ENCODE data around the gene CAPG.

Gene CAPG

DNA sequence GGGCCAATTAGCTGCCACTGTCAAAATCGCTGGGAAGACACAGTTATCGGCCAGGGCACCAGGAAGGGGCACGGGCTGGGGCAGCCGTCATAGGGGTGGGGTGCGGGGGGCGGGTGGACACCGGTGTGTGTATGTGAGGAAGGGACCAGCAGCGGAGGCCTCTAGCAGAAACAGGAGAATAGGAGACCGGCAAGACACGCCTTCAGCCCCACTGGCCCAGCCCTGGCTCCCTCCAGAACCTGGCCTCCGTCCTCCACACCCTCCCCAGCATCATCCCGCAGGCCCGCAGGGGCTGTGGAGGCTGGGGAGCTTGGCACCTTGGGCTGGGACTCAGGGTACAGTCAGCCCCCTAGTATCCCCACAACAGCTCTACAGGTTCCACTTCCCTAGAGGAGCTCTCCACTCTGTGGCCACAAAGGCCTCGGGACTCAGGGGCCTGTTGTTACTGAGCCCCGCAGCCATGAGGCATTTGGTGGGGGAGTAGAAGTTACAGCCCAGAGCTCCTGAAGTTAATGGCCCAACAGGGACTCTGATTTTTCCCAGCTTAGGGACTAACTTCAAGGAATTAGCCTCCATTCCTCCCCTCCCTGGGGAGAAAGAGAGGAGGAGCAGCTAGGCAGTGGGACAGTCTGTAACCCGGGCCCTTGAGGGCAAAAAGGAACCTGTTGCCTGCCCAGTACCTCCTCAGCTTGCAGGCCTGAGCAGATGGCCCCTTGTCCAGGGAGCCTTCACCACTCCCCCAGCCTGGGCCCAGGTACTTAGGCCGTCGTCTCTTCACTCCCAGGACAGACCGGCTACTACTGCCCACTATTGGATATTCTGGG lies 28.2 kb upstream of the CAPG start:
- DNase-seq (ENCODE audit: low read depth in 2 of 2) = no peak

DNA sequence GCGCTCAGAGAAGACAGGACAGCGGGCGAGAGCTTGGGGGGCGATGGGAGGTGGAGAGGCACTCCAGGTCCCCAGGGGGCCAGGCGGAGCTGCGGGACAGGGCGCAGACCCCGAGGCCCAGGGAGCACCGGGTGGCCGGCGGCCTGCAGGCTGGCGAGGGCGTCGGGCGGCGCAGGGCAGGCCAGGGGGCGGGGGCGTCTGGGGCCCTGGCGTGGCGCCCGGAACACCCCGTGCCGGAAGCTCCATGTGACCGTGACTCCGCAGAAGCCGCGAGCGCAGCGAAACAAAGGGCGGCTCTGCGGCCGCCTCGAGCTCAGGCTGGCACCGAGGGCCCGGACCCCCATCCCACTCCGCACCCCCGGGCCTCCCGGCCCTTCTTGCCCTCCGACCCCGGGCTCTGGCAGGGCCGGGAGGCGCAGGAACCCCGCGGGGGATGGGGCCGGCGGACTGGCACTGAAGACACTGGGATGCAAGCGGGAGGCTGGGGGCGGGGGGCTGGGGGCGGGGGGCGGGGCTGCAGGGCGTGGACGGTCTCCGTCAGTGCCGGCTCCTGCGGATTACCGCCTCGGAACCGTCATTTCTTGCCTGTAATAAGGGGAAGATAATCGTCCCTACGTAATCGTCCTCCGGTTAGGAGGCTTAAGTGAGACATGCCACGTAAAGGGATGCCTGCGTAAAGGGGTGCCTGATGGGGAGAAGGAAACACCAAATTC lies 27.5 kb upstream of the CAPG start:
- DNase-seq (ENCODE audit: low read depth in 2 of 2) = peak; percentile 36 to 72

DNA sequence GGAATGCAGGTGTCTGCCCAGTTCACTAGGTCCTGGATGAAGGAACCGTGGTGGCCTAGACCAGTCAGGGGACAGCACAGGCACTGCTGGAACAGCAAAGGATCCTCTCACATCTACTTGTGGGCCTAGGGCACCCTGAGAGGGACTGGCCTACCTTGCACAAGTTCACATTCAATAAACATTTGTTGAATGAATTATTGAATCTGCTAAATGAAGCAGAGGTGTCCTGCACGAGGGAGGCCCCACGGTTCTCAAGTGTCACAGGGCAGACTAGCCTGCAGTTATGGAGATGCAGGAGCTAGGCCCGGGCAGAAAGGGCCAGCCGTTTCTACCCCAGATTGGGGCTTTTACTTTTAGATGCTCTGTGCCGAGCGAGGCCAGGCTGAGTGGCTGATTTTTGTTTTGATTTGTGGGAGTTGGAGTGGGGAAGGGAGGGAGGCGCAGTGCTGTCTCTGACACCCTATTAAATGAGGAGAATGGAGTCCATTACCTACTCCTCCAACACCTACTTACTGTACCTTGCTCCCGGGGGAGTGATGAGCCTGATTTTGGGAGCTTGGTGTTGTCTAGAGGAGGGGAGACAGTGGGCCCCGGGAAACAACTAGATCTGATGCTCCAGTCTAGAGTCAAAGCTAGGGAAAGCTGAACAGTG lies 26.8 kb upstream of the CAPG start:
- DNase-seq (ENCODE audit: low read depth in 2 of 2) = no peak

DNA sequence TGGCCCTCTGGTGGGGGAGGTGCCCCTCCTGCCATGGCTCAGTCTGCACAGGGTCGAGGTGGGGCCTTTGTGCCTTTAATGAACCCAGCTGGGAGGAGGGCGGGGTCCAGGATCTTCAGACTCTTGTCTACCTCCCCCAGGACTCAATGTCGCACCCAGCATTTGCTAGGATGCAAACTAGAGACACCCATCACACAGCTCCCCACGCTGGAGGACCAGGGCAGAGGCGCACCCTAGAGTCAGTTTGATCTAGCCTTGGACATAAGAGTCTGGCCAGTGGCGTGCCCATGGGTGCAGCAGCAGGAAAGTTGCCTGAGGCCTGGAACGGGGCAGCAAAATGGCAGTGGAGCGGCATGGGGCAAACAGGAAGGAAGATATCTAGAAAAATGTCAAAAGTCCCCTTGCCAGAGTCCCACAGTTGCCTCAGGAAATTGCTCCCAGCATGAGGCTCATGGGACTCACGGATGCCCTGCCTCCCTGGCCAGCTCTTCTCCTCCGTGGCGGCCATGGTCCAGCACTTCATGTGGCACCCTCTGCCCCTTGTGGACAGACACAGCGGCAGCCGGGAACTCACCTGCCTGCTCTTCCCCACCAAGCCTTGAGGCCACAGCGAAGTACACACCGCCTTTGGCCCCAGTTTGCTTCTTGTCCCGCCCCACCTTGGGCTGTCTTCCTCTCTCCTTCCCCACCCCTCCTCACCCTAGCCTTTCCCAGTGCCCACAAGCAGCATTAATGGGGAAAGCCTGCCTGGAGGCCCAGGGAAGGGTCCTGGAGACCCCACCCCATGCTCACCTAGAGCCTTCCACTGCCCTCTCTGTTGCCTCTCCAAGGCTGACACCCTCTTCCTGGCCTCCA lies 26.0 kb upstream of the CAPG start:
- no peak for DNase-seq (ENCODE audit: low read depth in 2 of 2)

DNA sequence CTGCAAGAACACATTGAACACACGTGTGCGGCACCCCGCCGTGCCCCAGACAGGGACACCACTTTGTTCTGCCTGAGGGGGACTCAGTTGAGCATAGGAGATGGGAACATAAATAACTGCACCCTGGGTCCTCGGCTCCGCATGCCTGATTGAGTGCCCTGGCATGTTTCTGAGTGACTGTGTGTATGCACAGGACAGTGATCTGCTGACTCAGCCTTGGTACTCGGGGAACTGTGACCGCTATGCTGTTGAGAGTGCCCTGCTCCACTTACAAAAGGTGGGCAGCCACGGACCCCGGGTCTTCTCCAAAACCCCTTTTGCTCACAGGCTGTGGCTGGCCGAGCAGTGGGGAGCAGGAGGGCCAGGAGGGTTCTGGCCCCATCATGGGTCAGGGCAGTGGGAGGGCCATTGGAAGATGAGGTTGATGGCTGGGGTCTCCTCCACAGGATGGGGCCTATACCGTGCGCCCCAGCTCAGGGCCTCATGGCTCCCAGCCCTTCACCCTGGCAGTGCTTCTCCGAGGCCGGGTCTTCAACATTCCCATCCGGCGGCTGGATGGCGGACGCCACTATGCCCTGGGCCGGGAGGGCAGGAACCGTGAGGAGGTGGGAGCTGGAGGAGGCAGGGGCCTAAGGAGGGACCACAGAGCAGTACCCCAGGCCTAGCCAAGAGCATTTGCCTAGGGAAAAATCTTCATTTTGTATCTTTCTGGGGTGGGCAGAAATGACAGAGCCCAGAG lies 25.2 kb upstream of the CAPG start:
- DNase-seq (ENCODE audit: low read depth in 2 of 2) = no peak

DNA sequence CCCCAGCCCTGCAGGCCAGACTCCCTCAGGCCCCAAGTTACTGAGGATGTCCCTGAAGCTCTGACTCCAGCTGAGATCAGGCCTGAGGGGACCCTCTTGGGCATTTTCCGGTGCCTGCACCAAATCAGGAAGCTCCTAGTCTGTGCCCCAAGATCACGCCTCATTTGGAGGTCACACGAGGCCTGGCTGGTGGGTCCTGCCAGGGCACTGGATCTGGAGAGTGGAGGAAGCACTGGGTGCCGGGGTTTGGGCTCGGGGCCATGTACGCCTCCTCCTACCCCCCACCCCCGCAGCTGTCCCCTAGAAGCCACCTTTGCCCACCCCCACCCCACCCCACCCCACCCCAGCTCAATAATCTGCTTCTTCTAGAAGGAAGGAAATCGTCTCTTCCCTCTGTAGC lies 24.5 kb upstream of the CAPG start:
- DNase-seq (ENCODE audit: low read depth in 2 of 2) = no peak

DNA sequence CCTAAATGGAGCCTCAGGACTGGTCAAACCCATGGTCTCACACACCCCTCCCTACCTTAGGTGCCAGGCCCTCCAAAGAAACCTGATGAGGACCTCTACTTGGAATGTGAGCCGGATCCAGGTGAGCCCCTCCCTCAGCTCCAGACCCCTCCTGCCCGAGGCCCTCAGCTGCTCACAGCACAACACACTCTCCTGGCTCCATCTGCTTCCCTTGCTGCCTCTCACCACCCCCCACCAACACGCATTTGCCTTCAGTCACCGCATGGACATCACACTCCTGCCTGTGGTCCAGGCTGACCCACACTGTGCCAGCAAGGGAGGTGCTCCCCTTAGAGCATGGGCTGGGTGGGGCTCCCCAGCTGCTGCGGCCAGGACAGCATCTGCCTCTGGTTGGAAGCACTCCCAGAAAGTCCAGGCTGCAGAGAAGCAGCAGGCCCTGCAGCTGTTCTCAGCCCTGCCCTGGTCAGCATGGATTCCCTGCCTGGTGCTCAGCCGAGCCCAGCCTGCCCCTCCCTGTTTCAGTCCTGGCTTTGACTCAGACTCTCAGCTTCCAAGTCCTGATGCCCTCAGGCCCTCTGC lies 23.4 kb upstream of the CAPG start:
- no peak for DNase-seq (ENCODE audit: low read depth in 2 of 2)

DNA sequence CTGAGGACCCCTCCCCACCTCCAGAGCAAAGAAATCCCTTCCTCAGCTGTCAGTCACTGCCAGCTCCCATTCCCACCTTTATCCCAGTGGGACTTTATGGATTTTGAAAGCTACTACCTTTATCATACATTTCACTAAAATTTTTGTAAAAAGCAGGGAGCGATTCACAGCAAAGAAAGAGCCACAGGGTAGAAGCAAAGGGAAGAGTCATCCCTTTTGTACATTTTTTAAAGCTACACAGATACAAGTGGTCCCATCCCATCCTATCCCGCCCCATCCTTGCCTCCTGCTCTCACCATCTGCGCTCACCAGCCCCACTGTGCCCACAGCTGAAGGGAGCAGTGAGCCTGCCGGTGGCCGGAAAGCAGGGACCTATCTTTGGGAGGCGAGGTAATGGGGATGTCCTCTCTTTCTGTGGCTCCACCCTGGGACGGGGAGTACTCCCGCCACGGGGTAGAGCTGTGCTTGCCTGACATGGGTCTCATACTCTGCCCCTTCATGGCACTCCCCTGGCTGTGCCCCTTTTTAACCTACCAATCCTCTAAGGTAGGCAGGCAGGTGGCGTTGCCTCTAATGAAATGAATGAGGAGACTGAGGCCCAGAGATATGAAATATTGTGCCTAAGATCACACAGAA lies 21.5 kb upstream of the CAPG start:
- DNase-seq (ENCODE audit: low read depth in 2 of 2) = no peak

DNA sequence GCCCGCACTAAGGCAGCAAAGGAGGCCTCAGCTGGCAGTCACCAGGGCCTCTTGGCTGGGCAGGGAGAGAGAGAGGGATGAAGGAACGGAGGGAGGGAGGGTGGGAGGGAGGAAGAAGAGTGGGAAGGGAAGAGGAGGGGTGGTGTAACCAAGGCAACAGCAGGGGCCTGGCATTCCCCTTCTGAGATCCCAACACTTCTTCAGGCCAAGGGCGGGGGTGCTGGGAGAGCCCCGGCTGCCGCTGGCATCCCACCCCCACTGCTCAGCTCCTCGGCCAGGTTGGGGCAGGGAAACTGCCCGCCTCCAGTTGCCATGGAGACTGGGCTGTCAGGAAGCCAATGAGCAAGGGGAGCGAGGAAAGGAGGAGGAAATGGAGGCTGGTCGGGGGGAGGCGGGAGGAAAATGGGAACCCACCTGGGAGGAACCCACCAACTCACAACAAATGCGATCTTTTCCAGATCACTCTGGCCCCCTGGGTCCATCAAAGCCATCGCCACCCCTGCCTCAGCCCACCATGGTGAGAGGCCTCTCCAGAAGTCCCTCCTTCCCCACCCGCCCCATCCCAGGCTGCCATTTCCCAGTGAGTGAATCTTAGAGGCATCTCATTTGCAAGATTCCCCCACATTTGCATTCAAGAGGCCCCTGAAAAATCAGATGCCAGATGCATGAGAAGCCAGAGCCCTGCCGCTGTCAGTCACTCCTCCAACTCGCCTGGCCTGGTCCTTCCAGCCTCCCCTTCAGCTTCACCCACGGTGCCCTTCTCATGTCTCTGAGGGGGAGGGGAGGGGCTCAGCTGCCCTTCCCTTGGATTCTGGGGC lies 20.8 kb upstream of the CAPG start:
- no peak for DNase-seq (ENCODE audit: low read depth in 2 of 2)

DNA sequence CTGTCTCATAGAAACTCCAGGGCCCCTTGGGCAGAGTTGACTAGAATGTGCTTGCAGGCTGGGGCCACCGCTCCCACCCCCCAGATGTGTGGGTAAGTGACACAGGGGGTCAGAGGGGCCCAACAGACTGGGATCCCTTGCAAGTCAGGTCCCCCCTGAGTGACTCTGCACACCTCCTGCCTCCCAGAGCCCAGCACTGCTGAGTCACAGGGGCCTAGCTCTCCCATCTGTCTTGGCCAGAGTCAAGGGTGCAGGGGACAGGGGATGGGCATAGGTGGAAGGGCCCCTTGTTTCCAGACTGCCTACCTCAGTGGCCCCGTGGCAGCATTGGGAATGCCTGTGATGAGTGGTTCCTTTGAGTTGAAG lies 19.7 kb upstream of the CAPG start:
- DNase-seq (ENCODE audit: low read depth in 2 of 2) = no peak

DNA sequence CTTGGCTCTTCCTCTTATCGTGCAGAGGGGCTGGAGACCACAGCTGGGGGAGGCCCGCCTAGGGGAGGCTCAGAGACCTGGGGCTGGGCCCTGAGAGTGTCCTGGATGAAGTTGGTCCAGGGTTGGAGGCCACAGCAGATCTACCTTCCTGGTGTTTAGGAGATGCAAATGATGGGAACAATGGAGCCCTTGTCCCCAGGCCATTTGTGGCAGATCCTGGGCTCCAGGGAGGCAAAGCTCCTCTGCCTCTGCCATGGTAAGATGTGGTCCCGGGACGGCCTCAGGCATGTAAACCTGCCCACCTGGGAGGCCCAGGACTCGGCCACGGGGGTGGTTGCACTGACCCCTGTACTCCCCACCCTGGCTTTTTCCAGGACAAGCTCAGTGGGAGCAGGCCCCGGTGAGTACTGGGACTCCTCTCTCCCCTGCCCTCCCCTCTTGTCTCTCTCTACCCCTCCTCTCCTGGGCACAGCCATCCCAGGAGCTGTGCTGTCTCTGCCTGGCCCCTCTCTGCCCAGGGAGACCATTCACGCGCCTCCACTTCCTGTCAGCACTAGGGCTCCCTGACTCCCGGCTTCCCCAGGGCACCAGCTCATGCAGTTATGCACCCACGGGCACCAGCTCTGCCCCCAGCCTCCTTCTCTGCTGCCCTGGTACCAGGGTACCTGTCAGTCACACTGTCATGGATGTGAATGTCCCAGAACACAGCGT lies 19.2 kb upstream of the CAPG start:
- DNase-seq (ENCODE audit: low read depth in 2 of 2) = no peak

DNA sequence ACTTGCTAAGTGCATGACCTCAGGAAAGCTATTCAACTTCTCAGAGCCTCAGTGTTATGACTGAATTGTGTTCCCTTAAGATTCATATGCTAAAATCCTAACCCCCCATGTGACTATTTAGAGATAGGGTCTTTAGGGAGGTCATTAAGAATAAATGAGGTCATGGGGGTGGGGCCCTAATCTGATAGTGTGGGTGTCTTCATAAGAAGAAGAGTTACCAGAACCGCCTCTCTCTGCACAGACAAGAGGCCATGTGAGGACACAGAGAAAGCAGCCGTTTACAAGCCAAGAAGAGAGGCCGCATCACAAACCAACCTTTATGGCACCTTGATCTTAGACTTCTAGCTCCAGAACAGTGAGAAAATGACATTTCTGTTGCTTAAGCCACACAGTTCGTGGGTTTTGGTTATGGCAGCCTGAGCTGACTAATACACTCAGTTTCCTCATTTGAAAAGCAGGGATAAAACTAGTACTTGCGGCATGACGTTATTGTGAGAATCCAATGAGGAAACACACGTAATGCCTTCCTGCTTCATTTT lies 18.2 kb upstream of the CAPG start:
- DNase-seq (ENCODE audit: low read depth in 2 of 2) = no peak

DNA sequence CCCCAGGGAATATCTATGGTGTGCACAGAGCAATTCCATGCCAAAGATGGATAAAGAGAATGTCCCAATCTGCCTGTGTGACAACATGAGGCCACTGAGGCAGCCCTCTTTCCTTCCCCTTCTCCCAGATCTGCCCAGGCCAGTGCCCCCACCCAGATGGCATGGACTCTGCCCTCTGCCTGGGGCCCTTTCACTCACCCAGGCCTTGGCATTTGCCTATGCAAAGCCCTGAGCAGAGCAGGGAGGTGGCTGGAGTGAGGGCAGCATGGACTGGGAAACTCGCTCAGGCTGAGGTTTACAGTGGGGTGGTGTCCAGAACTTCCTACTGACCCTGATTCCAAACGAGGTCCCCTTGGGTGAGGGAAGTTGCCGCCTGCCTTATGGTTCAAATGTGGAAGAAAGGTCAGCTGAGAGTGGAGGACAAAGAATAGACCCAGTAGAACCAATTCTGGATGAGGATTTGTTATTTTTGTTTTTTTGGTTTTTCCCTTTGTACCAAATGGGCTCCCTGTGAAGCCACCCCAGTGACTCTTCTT lies 17.2 kb upstream of the CAPG start:
- no peak for DNase-seq (ENCODE audit: low read depth in 2 of 2)

DNA sequence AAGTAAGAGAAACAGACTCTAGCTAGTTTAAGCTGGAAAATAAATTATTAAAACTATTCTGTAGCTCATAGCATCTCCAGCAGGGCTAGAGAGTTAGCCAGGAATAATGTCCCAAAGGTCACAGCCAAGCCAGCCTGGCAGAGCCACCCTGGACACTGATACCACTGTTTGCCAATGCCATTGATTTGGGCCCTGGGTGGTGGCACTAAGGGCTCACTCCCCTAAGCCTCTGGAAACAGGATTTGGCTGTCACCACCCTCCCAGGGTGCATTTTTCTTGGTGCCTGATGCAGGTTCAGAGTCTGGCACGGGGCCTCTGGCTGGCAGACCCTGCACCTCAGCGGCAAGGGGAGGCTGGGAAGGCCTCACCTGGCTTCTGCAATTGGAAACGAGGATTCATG lies 15.4 kb upstream of the CAPG start:
- no peak for DNase-seq (ENCODE audit: low read depth in 2 of 2)

DNA sequence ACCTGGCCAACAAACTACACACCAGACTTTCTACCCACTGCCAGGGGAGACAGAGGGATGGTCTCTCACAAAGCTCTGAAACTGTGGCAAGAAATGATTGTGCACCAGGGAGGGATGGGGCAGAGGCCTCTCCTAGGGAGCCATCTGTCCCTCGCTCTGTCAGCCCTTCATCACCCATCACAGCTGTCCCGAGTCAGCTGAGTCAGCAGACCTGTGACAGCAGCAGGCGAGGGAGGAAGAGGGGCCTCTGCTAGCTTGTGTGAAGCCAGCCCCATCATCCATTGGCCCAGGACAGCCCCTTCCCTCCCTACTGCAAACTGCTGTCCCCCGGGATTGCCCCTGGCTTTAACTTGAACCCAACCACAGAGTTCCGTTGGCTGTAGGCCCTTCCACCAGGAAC lies 13.4 kb upstream of the CAPG start:
- no peak for DNase-seq (ENCODE audit: low read depth in 2 of 2)

DNA sequence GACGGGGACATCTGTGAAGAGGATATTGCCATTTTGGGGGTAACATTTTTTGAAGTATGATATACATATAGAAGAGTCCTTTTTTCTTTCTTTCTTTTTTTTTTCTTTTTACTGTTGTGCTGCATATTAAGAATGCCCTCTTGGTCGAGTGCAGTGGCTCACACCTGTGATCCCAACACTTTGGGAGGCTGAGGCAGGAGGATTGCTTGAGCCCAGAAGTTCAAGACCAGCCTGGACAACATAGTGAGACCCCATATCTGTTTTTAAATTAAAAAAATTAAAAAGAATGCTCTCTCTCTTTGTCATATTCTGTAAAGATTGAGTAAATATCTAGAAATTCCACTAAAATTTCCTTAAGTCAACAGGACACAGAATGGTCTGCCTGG lies 11.9 kb upstream of the CAPG start:
- DNase-seq (ENCODE audit: low read depth in 2 of 2) = no peak

DNA sequence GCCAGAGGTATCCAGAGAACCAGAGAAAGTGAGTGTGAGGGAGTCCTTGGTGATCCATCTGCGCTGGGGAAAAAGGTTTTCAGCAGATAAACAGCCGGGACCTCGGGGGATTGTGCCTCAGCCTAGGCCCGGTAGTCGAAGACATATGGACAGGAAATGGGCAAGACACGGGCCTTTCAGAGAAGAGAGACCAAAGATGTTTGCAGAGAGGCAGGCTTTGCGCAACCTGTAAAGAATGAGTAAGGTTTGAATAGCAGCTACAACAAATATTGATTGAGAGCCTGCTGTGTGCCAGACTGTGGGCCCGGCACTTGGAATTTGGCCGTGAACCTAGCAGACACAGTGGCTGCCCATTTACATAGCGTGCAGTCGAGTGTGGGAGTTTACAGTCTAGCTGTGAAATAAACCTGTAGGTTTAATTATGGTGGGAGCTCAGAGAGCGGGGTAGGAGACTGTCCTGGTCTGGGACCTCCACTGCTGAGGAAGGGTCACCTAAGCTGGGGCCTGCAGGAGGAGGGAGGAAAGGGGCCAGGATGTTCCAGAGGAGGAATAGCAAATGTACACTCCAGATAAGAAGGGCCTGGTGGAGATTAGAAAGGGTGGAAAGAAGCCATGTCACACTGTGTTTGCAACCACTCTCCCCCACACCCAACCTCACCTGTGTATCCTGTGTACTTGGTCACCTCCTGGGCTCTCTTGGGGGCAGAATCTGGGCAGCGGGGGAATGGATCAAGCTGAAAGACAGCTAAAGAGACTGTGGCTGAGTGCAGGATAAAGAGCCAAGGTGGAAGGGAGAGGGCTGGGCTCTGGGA lies 11.3 kb upstream of the CAPG start:
- DNase-seq (ENCODE audit: low read depth in 2 of 2) = no peak
